ENCODE results near the gene SLC44A1.
A peak's percentile ranks its signal among the peaks of the same experiment; 100 is the strongest.

The SLC44A1 gene

DNA sequence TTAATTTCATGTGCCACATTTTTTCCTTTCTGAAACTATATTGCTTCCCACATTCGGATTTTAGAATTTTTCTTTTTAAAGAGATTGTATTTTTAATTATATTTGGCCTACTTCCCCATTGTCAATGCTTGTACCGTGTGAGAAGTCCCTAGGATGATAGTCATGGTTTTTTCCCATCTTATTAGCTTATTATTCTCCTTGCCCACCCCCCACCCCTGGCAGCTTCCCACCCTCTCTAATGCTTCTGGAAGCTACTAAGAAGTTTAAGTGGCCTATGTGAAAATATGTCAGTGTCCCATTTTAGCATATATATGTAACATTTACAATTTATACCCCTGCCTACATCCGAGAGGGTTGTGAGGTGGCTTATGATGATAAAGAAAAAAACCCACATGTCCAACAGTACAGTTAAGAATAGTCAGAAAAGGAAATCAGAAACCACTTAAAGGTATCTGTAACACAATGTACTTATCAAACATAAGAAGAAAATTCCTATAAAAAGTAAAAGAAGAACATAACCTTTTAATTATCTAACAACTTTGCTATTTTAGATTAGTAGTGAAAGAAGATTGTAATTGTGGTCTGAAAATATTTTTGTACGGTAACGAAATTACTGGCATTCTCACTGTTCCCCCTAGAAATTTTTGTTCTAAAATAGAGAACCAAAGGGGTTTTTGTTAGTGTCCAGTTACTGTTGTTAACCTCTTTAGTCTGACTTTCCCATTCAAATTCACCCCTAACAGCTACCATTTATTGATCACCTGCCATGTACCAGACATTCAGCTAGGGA is 62.1 kb downstream of the SLC44A1 start:
- no peak for DNase-seq

DNA sequence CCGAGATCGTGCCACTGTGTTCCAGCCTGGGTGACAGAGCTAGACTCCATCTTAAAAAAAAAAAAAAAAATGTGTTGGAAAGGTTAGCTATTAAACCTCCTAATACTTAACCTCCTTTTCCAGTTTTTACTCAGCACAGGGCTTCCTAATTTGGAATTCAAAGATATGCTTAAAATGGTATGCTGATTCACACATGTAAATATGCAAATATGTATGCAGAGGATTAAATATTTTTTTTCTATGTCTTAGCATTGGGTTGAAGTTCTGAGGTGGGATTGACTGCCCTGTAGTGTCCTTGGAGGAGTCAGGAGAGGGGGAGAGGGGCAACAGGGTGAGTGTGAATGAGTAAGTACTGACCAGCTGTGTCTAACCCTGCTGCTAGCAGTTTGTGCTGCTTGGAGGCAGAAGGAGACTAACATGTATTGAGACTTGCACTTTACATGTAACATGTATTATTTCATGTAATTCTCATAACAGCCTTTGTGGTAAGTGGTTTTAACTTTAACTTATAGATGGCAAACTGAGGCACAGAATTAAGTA is 63.2 kb downstream of the SLC44A1 start:
- DNase-seq, result no peak

DNA sequence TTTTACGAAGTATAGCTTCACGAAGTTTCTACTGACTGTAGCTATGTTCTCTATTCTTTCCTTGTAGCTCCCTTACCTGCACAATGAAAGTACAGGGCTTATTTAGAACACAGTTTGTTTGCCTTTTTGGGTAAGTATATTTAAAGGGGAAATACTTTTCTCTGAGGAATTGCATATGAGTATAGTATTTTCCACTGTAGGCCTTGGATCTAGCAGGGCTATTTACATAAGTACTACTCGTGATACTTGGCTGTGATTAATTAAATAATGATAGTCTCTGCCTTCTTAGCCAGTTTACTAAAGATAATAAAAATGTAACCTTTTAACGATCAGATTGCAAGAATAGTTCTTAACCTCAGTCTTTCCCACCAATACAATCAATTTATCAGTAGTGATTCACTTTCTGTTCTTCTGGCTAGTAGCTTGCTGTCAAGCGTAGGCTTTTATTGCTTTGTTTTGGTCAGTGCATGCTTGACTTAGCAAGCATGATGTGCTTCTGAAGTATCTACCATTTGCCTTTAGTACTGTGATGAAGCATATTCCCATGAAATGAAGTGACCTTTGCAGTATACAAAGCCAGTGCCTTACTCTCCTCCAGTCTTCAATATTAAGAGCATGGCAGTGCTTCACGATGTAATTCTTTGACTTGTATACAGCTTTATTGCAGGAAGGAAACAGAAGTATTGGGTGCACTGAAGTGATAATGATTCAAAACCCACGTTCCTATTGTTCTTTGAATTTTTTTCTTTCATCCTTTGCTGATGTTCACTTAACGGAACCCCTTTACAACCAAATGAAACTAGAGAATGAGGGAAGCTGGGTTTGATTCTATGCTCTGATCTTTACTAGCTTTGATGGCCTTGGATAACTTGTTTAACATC is 64.2 kb downstream of the SLC44A1 start:
- no peak for DNase-seq

DNA sequence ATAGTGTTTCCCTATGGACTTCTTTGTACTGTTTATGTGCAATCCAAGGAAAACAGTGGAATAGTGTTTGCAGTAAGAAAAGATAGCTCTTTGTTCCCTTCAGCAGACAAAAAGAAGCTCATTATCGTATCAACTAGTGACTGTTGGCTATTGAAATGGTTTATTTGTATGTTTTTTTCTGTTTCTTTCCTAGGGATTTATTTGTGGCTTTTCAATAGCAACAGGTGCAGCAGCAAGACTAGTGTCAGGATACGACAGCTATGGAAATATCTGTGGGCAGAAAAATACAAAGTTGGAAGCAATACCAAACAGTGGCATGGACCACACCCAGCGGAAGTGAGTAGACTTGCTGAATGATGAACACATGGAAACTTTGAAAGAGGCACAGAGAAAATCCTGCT is 65.1 kb downstream of the SLC44A1 start:
- no peak for DNase-seq

DNA sequence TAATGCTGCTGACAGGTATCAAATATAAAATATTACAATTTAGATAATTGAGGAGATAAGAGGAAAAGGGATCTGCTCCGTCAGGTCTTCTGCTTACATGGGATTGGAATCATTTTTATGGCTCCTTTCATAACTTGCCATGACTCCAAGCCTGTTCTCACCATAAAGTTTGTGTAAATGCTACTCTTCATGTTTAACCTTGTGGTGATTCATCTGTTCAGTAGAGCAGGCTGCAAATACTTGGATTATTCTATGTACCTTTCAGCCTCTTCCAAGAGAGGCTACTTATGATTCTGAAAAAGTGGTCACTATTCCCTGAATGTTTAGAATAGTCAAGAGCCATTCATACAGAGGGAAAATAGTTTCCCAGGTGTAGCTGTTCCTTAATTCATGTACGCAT is 66.9 kb downstream of the SLC44A1 start:
- no peak for DNase-seq

DNA sequence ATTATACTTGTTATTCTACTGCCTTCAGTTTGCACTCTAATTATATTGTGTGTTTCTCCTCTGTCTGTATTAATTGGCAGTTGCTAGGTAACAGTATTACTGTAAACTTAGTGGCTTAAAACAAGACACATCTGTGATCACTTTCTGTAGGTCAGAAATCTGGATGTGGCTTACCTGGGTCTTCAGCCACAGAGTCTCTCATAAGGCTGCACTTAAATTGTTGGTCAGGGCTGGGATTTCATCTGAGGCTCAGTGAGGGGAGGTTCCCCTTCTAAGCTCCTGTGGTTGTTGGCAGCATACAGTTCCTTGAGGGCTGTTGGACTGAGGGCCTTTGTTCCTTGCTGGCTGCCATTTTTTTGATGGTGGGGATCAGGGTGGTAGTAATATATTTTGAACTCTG is 68.8 kb downstream of the SLC44A1 start:
- no peak for DNase-seq

DNA sequence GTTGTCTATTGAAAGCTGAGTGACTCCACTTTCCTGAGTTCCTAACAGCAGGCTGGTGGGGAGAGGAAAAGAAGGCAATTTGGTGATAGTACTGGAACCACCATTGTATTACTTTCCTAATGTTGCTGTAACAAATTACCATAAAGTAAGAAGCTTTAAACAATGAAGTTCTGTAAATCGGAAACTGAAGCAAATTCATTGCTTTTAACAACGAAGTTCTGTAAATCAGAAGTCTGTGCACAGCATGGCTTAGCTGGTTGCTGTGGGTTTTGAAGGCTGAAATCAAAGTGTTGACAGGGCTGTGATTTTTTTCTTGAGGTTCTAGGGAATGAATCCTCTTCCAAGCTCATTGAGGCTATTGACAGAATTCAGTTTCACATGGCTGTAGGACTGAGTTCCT is 72.3 kb downstream of the SLC44A1 start:
- no peak for DNase-seq

DNA sequence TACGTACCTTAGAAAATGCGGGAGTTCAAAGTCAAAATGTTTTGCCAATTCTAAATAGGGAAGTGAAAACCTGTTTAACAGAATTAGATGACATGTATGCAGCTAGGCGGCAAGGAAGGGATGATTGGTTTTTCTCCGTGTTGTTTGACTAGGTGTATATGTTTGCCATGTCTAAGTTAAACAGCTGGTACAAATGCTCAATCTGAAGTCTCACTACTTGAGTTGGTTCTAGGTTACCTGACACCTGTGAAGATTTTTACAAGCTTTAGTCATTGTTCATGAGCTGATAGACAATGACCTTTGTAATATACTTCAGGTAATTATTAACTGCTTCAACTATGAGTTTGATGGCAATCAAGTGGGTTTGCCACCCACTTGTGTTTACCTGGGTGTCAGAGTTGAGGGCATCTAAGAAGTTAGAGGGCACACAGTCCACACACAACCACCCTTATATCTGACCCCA is 74.3 kb downstream of the SLC44A1 start:
- no peak for DNase-seq

DNA sequence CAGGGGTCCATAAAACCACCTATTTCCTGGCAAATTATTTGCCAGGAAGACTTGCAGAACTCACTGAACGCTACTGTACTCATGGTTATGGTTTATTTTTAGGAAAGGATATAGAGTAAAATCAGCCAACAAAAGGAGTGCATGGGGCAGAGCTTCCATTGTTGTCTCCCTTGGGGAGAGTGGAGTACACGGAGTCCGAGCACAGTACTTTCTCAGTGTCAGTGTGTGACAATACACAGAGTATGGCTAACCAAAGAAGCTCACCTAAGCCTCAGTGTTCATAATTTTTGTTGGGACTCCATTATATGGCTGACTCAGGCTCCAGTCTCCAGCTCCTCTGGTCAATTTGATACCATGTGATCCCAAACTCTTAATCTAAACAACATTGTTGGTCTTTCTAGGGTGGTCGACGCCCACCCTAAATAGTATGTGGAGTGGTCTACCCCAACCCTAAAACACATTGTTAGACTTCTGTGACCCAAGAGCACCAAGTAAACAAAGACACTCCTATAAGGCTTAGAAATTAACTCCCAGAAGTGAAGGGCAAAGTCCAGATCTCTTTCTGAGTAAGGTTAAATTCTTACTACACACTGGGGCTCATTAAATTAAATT is 74.9 kb downstream of the SLC44A1 start:
- no peak for DNase-seq

DNA sequence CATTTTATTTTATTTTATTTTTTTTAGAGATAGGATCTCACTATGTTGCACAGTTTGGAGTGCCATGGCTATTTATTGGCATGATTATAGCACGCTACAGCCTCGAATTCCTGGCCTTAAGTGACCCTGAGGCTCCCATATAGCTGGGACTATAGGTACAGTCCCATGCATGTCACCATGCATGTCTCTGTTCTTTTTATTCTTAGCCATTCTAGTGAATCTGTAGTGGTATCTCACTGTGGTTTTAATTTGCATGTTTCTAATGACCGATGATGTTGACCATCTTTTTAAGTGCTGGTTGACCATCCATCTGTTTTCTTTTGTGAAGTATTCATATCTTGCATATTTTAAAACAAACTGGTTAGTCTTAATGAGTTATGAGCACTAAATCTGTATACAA is 76.1 kb downstream of the SLC44A1 start:
- no peak for DNase-seq

DNA sequence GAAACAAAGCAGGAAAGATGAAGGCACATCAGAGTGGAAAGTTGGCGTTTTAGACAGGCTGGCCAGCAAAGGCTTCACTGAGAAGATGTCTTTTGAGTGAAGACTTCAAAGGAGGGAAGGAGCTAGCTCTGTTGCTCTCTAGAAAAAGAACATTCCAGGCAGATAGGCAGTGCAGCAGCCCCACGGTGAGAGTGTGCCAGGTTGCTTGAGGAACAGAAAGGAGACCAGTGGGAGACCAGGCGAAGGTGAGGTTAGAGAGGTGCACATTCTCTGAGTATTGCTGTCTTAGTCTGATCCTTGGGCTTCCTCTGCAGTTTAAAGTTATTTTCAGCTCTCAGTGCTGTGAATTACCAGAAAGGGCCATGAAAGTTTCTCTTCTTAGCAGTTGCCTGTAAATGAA is 83.8 kb downstream of the SLC44A1 start:
- DNase-seq, result no peak

DNA sequence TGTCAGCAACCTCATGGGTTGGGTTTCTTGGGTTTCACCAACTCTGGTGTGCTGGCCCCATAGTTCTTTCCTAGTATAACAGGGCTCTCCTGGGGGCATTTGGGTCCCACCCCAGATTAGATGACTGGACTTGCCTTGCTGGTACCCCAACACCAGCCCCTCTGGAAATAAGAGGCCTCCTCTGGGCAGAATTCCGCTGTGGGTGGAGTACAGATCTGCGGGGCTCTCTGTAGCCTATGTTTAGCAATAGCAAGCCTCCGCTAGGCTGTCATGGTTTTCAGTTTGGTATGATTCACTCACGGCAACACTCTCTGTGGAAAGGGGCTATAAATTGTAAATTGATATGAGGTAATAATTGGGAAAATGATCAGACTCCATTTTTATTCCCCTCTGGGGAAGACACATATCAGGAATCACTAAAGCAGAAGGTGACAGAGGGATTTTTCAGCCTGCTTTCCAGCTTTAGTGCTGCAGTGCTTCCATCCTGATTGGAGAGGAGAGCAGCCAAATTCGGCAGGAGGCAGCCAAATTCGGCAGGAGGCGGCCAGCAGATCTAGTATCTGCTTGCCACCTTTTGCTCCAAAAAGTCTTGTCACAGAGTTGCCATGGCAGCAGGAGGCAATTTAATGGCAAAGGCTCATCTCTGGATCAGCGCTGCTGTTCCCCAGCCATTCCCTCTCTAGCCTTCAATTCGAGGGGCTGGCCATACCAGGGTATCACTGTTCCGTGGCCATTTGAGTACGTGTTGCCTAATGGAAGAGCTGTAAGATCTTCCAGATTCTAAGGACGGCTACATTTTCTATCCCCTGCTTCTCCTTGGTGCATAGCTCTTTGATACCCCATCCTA is 84.6 kb downstream of the SLC44A1 start:
- DNase-seq, result peak; percentile 72

DNA sequence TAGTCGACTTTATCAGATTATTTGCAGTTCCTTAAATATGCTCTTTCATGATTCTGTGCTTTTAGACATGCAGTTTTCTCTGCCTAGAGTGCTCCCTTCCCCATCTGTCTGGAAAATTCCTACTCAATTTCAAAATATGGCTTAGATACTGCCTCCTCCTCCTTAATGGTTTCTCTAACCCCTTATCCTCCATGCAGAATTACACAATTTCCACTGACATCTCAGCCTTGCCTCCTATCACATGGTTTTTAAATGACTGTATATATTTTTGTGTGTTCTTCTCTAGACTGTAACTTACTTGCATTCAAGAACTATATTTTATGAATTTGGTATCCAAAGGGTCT is 85.2 kb downstream of the SLC44A1 start:
- DNase-seq, result no peak

DNA sequence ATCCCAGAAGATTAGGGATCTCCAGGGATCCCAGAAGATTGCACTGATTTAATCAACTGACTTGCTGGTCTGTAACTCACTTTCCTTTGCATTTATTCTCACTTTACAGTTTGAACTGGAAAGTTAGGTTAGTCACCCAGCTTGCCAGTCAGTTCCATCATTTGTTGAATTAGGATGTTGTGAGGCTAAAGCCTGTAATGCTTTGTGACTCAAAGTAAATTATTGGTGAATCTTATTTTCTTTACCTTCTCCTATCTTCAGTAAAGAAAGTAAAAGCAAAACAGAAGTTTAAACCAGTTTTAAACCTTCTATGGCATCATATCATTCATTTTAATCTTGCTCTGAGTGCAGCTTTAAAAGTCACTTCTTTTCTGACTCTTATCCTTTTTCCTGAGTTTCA is 85.8 kb downstream of the SLC44A1 start:
- no peak for DNase-seq

DNA sequence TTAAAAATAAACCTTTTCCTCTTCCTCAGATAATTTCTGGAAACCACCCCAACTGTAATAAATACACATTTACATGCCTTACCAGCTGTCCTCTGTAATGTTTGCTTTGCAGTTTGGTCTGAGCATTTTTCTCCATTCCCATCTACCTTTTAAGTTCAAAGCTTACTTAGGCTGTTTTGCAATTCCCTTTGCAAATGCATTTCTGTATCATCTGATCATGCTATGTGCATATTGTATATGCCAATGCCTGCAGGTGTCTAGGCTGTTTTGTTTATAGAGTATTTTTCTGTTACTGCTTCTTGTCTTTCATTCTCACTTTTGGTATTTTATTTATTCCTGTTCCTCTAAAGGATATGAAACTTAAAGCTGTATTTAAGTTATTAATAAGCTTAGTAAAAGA is 86.3 kb downstream of the SLC44A1 start:
- no peak for DNase-seq

DNA sequence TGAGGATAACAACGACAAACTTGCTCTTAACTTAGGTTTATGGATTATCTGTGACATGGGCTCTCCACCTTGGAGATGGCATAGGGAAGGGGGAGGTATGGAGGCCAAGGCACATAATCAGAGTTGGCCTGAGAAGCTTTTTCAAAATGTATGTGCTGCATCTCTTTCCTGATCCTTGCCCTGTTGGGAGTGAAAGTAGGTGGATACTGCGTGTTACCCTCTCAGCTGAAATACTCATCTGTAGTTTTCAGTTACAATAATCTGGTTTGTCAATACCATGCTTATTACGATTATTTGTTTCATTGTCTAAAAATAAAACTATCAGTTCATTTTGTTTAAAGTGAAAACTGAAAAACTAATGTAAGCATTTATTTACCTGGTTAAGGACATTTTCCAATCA is 86.7 kb downstream of the SLC44A1 start:
- no peak for DNase-seq

DNA sequence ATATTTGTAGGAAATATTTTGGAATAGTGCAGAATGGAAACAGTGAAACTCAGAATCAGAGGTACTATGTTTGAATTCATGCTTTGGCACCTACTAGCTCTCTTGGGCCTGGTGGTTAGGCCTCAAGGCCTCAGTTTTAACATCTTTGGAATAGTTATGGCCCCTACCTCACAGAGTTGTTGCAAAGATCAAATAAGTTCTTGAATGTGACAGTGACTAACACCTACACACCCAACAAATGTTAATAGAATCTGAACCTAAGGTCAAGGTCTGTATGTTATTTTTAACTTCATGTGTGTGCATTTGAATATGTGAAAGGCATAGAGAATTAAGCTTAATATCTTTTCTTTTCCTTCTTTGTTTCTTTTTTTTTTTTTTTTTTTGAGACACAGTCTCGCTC is 87.3 kb downstream of the SLC44A1 start:
- DNase-seq, result no peak

DNA sequence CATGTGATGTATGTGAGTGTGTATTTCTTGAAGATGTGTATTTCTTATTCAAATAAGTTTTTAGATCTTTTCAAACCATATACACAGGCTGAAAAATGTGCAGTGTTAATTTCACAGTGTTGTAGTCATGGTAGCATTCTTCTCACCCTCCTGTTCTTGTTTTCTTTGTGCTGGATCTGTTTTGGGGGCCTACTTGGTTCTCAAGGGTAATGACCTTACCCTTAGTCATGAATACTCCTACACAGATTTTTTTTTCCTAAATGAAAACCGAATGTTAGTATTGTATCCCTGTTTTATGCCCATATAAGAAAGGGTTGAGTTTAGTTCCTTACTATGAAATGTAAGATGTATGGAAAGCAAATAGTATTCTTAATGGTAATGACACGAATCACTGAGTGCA is 88.0 kb downstream of the SLC44A1 start:
- no peak for DNase-seq

DNA sequence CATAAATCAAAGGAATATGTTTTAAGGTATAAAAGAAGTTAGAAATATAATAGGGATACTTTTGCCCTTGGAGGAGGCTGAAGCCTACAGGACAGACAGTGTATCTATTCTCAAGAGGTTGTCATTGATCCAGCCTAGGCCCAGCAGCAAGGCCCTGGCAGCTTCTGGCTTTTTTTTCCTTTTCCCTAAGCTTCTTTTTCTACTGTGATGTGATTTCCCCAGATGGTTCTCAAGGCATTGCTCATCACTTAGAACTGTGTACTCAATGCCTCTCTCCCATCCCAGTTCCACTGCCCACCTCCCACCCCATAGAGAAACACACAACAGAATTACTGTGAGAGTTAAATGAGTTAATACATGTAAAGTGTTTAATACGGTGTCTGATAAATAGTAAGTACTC is 88.6 kb downstream of the SLC44A1 start:
- no peak for DNase-seq

DNA sequence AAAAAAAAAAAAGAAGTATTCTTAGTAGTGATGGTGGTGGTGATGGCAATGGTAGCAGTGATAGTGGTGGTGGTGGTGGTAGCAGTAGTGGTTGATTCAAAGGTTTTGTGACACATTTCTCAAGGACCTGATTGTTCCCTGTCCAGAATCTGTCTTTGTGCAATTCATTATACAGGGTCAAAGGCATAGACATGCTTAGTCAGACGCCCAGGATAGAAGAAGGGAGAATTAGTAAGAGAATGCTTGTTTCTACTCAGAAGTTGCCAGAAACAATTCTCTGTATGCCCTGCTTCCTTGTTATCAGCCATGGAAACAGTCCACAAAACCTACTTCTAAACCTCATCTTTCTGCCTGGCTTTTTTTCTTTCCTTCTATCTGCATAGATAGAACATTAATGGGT is 89.4 kb downstream of the SLC44A1 start:
- no peak for DNase-seq

DNA sequence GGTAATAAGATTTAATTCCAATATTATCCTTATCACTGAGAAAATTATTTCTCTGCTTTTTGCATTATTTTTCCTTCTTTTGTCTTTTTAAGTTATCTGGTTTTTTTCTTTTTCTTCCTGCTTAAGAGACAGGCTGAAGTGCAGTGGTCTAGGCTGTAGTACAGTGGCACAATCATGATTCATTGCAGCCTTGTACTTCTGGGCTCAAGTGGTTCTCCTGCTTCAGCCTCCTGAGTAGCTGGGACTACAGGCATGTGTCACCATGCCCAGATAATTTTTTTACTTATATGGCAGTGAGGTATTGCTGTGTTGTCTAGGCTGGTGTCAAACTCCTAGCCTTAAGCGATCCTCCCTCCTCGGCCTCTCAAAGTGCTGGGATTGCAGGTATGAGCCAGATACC is 93.9 kb downstream of the SLC44A1 start:
- no peak for DNase-seq

DNA sequence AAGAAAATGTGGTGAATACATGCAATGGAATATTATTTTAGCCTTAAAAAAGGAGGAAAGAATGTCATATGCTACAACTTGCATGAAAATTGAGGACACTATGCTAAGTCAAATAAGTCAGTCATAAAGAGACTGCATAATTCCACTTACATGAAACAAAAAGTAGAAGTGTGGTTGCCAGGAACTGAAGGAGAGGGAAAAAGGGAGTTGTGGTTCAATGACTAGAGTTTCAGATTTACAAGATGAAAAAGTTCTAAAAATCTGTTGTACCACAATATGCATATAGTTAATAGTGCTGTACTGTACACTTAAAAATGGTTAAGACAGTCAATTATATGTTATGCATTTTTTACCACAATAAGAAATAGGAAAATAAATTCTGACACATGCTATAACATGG is 95.4 kb downstream of the SLC44A1 start:
- no peak for DNase-seq

Measured in NCI-H446 treated with DMSO at 0.1 percent for 48 hours (cell line).